Measurements from ENCODE around the gene CEP104. TPM values are rescaled to one million over a fixed set of nuclear protein-coding genes. Genes with fewer than 3 reads are reported as not detected.

The CEP104 gene
- polyA plus RNA-seq, 1 of the 3 experiments (the other 2 are of a cell fraction) = 19.2 TPM

GRCh38 chr1:3821908-3822307, 35.1 kb downstream of the CEP104 start:
- Histone ChIP-seq H3K4me3 (ENCODE audit: low read depth in 2 of 2, low read length in 1 of 2) (no peak overlapping the region), H3K36me3 (replicated peaks in 1 of 2; ENCODE audit: control insufficient read depth in 1 of 2, insufficient read depth in 2 of 2, low read length in 1 of 2) (peaks cover 5 to 45% of the 10 kb centered on the region in 2 experiments), H3K9me3 (no peaks in the 10 kb centered on the region), H3K27ac (ENCODE audit: low read depth in 2 of 2, low read length in 1 of 2) (peak overlapping the region in 1 of 2 experiments; percentile 99; a peak in 2 of 4 replicates), H3K4me1 (ENCODE audit: control insufficient read depth in 1 of 2, insufficient read depth in 2 of 2, low read depth in 1 of 2, low read length in 1 of 2) (peaks cover 0 to 43% of the 10 kb centered on the region in 2 experiments; a peak in 2 of 4 replicates), H3K79me2 (ENCODE audit: insufficient read depth) (no peaks in the 10 kb centered on the region), H3K4me2 (no peak overlapping the region), H3F3A (replicated peaks; ENCODE audit: insufficient read depth) (no peaks in the 10 kb centered on the region), H2AFZ (ENCODE audit: low read depth) (no peak overlapping the region), H4K20me1 (ENCODE audit: insufficient read depth) (no peaks in the 10 kb centered on the region), H3K9ac (no peak overlapping the region), H3K9me2 (no peaks in the 10 kb centered on the region), H3K27me3 (ENCODE audit: insufficient read depth) (no peaks in the 10 kb centered on the region)
- TF ChIP-seq SIN3A (IDR thresholded peaks at IDR 0.05; ENCODE audit: borderline replicate concordance, low read depth, low read length) = no peak
- no peak for TF ChIP-seq NRF1 (IDR thresholded peaks at IDR 0.05; ENCODE audit: low read depth, low read length)
- TF ChIP-seq CHD2 (IDR thresholded peaks at IDR 0.05; ENCODE audit: low read length, partially characterized antibody) = no peak
- TF ChIP-seq RXRA (IDR thresholded peaks at IDR 0.05; ENCODE audit: borderline replicate concordance, low read depth) = no peak
- no peak for TF ChIP-seq RAD21 (IDR thresholded peaks at IDR 0.05; ENCODE audit: low read length)
- POLR2A ChIA-PET = interaction anchor here (1.5 kb wide), 2 partner anchors 10 to 46 kb away, joined by 3 to 7 read pairs; no protein-coding TSS in a partner anchor
- DNase-seq = no peak
- WGBS (ENCODE audit: low lambda C conversion rate) = 92% methylated on average over 15 of the region's 15 CpGs
- CTCF ChIA-PET = interaction anchor here (1.0 to 3.1 kb wide), 6 partner anchors 17 to 97 kb away, joined by 3 to 10 read pairs (median 4); partner anchors contain the start of gene DFFB

DNA sequence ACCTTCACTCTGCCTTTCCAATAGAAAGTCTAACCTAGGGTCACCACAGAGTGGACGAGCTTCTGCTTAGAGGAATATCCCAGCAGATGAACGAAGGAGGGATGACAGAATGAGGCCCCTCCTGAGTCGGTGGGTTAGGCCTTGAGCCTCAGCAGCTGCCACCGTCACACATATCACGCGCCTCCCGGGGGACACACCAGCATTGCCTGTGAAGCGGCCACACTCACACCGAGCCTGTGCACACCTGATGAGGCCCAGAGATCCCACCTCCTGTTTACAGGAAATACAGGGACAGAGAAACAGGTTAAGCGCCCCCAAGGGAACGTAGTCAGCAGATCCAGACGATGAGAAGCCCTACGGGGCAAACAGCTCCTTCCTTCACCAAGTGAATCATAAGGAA, 35.6 kb downstream of the CEP104 start:
- no peaks in the 10 kb centered on the region for H3K9me2 ChIP-seq
- no peaks in the 10 kb centered on the region for H4K20me1 ChIP-seq (ENCODE audit: insufficient read depth)
- peak overlapping the region in 1 of 2 experiments; percentile 99; a peak in 2 of 4 replicates for H3K27ac ChIP-seq (ENCODE audit: low read depth in 2 of 2, low read length in 1 of 2)
- no peaks in the 10 kb centered on the region for H3F3A ChIP-seq (replicated peaks; ENCODE audit: insufficient read depth)
- POLR2A ChIA-PET = interaction anchor here (0.6 to 1.5 kb wide), 2 partner anchors 46 to 193 kb away, joined by 3 to 7 read pairs; no protein-coding TSS in a partner anchor
- CTCF ChIA-PET = interaction anchor here (0.7 to 3.1 kb wide), 8 partner anchors 18 to 677 kb away, joined by 3 to 10 read pairs (median 3); partner anchors contain the start of gene DFFB
- no peak overlapping the region for H2AFZ ChIP-seq (ENCODE audit: low read depth)
- peak; percentile 64 for DNase-seq
- H3K4me3 ChIP-seq (ENCODE audit: low read depth in 2 of 2, low read length in 1 of 2) = no peak overlapping the region
- H3K79me2 ChIP-seq (ENCODE audit: insufficient read depth) = no peaks in the 10 kb centered on the region
- peaks cover under 1 to 45% of the 10 kb centered on the region in 2 experiments for H3K36me3 ChIP-seq (replicated peaks in 1 of 2; ENCODE audit: control insufficient read depth in 1 of 2, insufficient read depth in 2 of 2, low read length in 1 of 2)
- no peak overlapping the region for H3K4me2 ChIP-seq
- H3K4me1 ChIP-seq (ENCODE audit: control insufficient read depth in 1 of 2, insufficient read depth in 2 of 2, low read depth in 1 of 2, low read length in 1 of 2) = peaks cover 0 to 43% of the 10 kb centered on the region in 2 experiments; a peak in 2 of 4 replicates
- 78% methylated on average over 10 of the region's 13 CpGs for WGBS (ENCODE audit: low lambda C conversion rate)
- no peaks in the 10 kb centered on the region for H3K27me3 ChIP-seq (ENCODE audit: insufficient read depth)
- H3K9me3 ChIP-seq = no peaks in the 10 kb centered on the region
- H3K9ac ChIP-seq = no peak overlapping the region
- TF ChIP-seq GATA2 (CRISPR knock-in tag; IDR thresholded peaks at IDR 0.05) = no peak
- TF ChIP-seq RAD21 (IDR thresholded peaks at IDR 0.05; ENCODE audit: low read length) = no peak
- TF ChIP-seq, protein P1, sequence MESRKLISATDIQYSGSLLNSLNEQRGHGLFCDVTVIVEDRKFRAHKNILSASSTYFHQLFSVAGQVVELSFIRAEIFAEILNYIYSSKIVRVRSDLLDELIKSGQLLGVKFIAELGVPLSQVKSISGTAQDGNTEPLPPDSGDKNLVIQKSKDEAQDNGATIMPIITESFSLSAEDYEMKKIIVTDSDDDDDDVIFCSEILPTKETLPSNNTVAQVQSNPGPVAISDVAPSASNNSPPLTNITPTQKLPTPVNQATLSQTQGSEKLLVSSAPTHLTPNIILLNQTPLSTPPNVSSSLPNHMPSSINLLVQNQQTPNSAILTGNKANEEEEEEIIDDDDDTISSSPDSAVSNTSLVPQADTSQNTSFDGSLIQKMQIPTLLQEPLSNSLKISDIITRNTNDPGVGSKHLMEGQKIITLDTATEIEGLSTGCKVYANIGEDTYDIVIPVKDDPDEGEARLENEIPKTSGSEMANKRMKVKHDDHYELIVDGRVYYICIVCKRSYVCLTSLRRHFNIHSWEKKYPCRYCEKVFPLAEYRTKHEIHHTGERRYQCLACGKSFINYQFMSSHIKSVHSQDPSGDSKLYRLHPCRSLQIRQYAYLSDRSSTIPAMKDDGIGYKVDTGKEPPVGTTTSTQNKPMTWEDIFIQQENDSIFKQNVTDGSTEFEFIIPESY (IDR thresholded peaks at IDR 0.05; ENCODE audit: borderline replicate concordance, low read depth) = no peak
- TF ChIP-seq TCF12 (IDR thresholded peaks at IDR 0.05) = no peak
- no peak for TF ChIP-seq MXI1 (IDR thresholded peaks at IDR 0.05; ENCODE audit: low read depth, low read length)
- no peak for TF ChIP-seq NFIC (IDR thresholded peaks at IDR 0.05; ENCODE audit: borderline replicate concordance)
- TF ChIP-seq IRF3 (IDR thresholded peaks at IDR 0.05; ENCODE audit: low read depth, low read length) = no peak
- no peak for TF ChIP-seq FOXJ3 (CRISPR knock-in tag; IDR thresholded peaks at IDR 0.05)
- TF ChIP-seq, protein P2, sequence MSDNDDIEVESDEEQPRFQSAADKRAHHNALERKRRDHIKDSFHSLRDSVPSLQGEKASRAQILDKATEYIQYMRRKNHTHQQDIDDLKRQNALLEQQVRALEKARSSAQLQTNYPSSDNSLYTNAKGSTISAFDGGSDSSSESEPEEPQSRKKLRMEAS (IDR thresholded peaks at IDR 0.05; ENCODE audit: low read depth) = no peak
- TF ChIP-seq SIN3A (IDR thresholded peaks at IDR 0.05; ENCODE audit: borderline replicate concordance, low read depth, low read length) = no peak
- no peak for TF ChIP-seq JUND (IDR thresholded peaks at IDR 0.05)
- no peak for TF ChIP-seq TEAD4 (IDR thresholded peaks at IDR 0.05; ENCODE audit: borderline replicate concordance, insufficient read depth)
- no peak for TF ChIP-seq RCOR1 (IDR thresholded peaks at IDR 0.05; ENCODE audit: low read length)
- no peak for TF ChIP-seq RFX5 (IDR thresholded peaks at IDR 0.05; ENCODE audit: low read length)
- TF ChIP-seq PBX3 (IDR thresholded peaks at IDR 0.05) = no peak
- TF ChIP-seq SMC3 (IDR thresholded peaks at IDR 0.05; ENCODE audit: low read depth, low read length) = no peak
- no peak for TF ChIP-seq CHD2 (IDR thresholded peaks at IDR 0.05; ENCODE audit: low read length, partially characterized antibody)
- TF ChIP-seq GABPA (IDR thresholded peaks at IDR 0.05; ENCODE audit: low read depth) = no peak

Data from SK-N-SH (cell line).